Measurements from ENCODE around the gene CPNE6. TPM values are rescaled to one million over a fixed set of nuclear protein-coding genes. Genes with fewer than 3 reads are reported as not detected.

The CPNE6 gene
- total and polyA plus RNA-seq, 2 of the 13 experiments (the other 11 are each of a cell fraction or from before 2014, with no cell fraction given), result not detected

- TF ChIP-seq MAZ (IDR thresholded peaks at IDR 0.05; ENCODE audit: borderline replicate concordance, low read depth, low read length) (no peak), MAZ (CRISPR knock-in tag; IDR thresholded peaks at IDR 0.05; ENCODE audit: low read depth) (no peak), TEAD3 (CRISPR knock-in tag; optimal IDR thresholded peaks at IDR 0.05; ENCODE audit: borderline replicate concordance) (no peak), SAFB2 (CRISPR knock-in tag; IDR thresholded peaks at IDR 0.05; ENCODE audit: borderline replicate concordance, low read depth) (no peak), HOXA7 (CRISPR knock-in tag; IDR thresholded peaks at IDR 0.05) (peak; percentile 20; the same call in 1 of the 2 replicates), ZNF335 (CRISPR knock-in tag; IDR thresholded peaks at IDR 0.05) (no peak), ZNF598 (CRISPR knock-in tag; IDR thresholded peaks at IDR 0.05; ENCODE audit: borderline replicate concordance) (0 out of 2 replicates have a peak, but pooled peaks have one; percentile 1), FLYWCH1 (CRISPR knock-in tag; IDR thresholded peaks at IDR 0.05) (0 out of 2 replicates have a peak, but pooled peaks have one; percentile 4), KMT2A (CRISPR knock-in tag; IDR thresholded peaks at IDR 0.05) (no peak), ZFP36 (IDR thresholded peaks at IDR 0.05; ENCODE audit: borderline replicate concordance, low read depth, low read length, partially characterized antibody) (no peak), ZNF768 (CRISPR knock-in tag; IDR thresholded peaks at IDR 0.05) (peak; percentile 56; the same call in 1 of the 2 replicates), ARNTL (CRISPR knock-in tag; IDR thresholded peaks at IDR 0.05) (0 out of 2 replicates have a peak, but pooled peaks have one; percentile 5), ZNF564 (CRISPR knock-in tag; IDR thresholded peaks at IDR 0.05) (0 out of 2 replicates have a peak, but pooled peaks have one; percentile 17)
These were observed 11.2 kb downstream of the CPNE6 start (continued) for GRCh38 chr14:24082411-24083080.

GRCh38 chr14:24083462-24083861, 12.1 kb downstream of the CPNE6 start:
- no TSS peak for BruUV-seq (replicated peaks)
- Histone ChIP-seq H3K4me2 (ENCODE audit: low read depth, low read length) (no peak overlapping the region), H3K9me3 (ENCODE audit: low read length) (no peaks in the 10 kb centered on the region), H3K9ac (ENCODE audit: insufficient read depth, low read depth, low read length) (no peak overlapping the region), H2AFZ (ENCODE audit: low read length) (no peak overlapping the region), H3K4me1 (ENCODE audit: insufficient read depth, low read length) (peaks cover 30% of the 10 kb centered on the region), H3K79me2 (ENCODE audit: insufficient read depth, low read length) (no peaks in the 10 kb centered on the region), H3K27ac (ENCODE audit: extremely low read length, insufficient read depth, low read length) (no peak overlapping the region), H3K27me3 (ENCODE audit: control insufficient read depth in 1 of 2, insufficient read depth in 2 of 2, low read length in 2 of 2) (peaks cover 19 to 70% of the 10 kb centered on the region in 2 experiments), H3K36me3 (replicated peaks in 1 of 2; ENCODE audit: control insufficient read depth in 1 of 2, insufficient read depth in 2 of 2, low read length in 2 of 2) (no peaks in the 10 kb centered on the region), H4K20me1 (ENCODE audit: insufficient read depth, low read length) (no peaks in the 10 kb centered on the region), H3K4me3 (replicated peaks in 1 of 3; ENCODE audit: insufficient read depth in 1 of 3, low read depth in 2 of 3, low read length in 3 of 3) (no peak overlapping the region)
- TF ChIP-seq ZNF281 (CRISPR knock-in tag; IDR thresholded peaks at IDR 0.05; ENCODE audit: borderline replicate concordance) (no peak), BCL6 (CRISPR knock-in tag; IDR thresholded peaks at IDR 0.05) (0 out of 2 replicates have a peak, but pooled peaks have one; percentile 35), RARA (CRISPR knock-in tag; IDR thresholded peaks at IDR 0.05) (0 out of 2 replicates have a peak, but pooled peaks have one; percentile 36)
- CTCF ChIA-PET (ENCODE audit: low intra/inter-chr PET ratio, low total read pairs), result no interaction called here
- in situ Hi-C loops (cut with HindIII; ENCODE audit: extremely low pct_ligation_motif_present, low pct_unique_long_range_greater_than_20kb) (no loop called here), intact Hi-C loops (cut with micrococcal nuclease; ENCODE audit: unreplicated experiment) (no loop called here)
- FAIRE-seq (peak; percentile 28), ATAC-seq (no peak), DNase-seq (ENCODE audit: low spot score) (no peak)
- 6% methylated on average over 3 of the region's 3 CpGs for WGBS (ENCODE audit: low lambda C conversion rate)
- POLR2A ChIA-PET, result interaction anchor here (0.9 to 4.9 kb wide), 3 partner anchors 11 to 31 kb away, joined by 3 to 131 read pairs (median 31); partner anchors contain the start of genes DCAF11, NRL and PCK2

Measured in HepG2 (cell line).